Activated T-helper 9 cell treated with anti-CD3 and anti-CD28 coated beads, Interleukin-2, amount 50 U/mL, for 16 hours (primary cell): ENCODE results near the gene KCNAB1.
"Not testable (repeated sequence)": the region's sequence is repeated elsewhere in the genome, so short reads cannot be mapped to it uniquely, and the experiment has no call there.

Experiments
- DNase-seq: peaks from one replicate; pipeline ENCODE4 v3.0.0-alpha.2; 2020; ENCODE audit warnings: low read depth

The KCNAB1 gene

DNA sequence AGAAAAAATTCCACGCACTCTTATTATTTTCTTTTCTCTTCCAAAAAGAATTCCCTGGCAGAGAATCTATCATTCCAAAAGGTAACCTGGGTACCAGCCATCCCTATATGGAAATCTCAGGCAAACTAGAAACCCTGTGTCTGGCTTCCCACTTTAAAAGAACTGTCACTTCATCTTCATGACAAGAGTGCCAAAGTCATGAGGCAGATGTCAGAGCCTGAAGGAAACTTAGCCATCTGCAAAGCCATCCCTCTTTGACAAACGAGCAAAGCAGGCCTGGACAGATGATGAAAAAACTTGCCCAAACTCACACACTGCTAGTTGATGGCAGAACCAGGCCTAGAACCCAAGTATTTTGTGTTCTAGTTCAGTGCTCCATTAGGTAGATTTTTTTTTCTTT is 418.7 kb downstream of the KCNAB1 start:
- no peak for DNase-seq

DNA sequence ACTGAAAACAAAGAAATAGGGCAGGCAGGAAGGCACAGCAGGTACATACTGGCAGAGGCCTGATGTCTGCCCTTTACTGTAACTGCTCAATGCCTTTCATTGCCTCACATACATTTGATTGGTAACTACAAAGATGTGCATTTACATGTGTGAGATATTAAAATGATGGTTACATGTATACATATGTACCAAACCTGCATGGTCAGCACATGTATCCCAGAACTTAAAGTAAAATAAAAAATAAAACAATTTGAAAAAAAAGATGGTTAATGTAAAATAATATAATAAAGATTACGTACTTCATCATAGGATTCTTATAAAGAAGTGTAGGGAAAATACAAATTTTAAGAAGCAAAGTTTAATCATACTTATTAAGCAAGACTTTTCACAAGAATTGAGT is 419.4 kb downstream of the KCNAB1 start:
- no peak for DNase-seq

DNA sequence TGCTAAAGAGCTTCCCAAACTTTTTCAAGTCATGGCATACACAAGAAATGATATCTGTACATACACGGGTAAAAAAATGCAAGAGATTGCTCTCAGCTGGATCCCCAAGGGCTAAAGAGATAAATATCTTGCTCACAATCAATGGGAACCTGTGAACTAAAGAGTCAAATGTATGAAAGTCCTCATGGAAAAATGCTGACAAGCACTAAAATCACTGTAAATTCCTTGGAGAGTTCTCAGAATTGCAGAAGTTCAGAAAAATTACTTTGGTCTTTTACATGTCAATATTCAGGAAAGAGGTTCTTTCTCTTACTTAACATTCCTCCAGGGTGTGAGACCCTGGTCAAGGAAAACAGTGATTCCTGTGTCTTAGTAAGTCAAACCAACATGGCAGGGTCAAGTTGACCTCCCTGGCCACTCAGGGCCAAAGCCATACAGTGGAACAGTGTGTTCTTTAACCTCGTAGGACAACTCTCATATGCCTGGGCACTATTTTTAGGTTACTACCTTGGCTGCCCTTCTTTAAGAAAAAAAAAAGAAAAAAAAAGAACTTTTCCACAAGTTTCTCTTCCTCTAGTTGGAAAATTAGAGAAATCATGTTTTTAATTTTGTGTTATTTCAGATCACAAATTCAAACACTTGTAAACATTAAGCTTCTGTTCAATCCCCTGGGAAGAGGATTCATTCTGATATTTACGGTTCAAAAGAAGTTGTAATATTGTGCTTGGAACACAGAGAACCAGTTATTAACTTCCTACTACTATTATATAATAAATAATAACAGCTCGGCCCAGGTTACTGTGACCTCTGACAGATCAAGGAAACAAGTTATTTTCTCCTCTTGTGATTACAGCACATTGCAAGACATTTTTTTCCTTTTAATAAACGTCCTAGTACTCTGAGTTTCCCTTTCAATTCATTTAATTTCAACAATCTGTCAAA is 422.0 kb downstream of the KCNAB1 start:
- no peak for DNase-seq

DNA sequence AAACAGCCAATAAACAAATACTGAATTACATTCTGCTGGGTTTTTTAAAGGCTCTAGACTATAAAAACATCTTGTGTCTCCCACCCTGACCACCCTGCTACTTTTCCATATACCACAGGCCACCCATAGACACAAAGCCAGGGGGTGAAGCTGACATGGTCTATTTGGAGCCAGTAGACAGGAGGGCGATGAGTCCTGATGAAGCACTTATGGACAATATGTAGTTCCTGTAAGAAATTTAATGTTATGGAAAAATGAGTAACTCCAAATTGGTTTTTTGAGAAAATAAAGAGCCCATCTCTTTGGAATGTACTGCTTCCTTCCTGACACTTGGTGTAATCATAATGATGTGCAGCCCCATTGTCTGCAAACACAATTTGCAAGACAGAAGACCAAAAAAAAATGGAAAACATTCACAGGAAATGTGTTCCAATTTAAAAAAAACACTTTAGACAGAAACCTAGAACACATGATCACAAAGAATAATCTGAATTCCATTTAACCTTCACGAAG is 422.7 kb downstream of the KCNAB1 start:
- DNase-seq, result no peak

- no peak for DNase-seq
Measured at GRCh38 chr3:156547637-156548036, 427.3 kb downstream of the KCNAB1 start.

- DNase-seq, result no peak
Measured at GRCh38 chr3:156548041-156548687, 427.8 kb downstream of the KCNAB1 start.

DNA sequence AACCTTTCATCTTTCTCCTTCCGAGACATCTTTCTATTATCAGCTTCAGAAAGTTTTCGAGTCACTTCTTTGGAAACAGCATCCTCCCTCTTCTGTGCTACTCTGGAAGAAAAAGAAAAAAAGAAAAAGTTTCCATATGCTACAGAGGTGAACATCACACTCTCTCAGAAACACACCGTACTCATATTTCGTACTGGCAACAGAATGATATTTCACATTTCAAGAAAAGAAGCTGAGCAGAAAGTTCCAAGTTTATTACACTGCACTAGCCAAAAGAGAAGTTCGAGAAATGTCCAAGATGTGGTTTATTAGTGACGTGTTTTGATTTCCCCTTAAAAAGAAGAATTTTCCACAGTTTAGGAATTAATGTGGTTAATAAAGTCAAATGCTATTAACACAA is 428.5 kb downstream of the KCNAB1 start:
- no peak for DNase-seq

DNA sequence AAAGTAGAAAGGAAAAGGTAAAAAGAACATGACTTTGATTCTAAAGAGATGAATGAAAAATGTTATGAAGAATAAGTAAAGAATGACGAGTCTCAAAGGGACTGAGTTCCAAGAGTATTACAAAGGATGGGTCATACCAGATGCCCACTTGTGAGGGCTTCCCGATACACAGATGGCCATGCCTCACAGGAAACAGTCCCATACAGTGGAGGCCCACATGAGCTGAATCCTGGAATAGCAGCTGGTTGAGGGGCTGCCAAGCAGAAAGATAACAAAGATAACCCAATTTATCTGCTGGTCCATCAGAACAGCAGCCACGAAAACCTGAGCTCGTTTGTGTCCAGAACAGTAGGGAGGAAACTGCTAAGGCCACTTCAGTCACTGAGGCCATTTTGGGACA is 430.9 kb downstream of the KCNAB1 start:
- DNase-seq, result no peak

DNA sequence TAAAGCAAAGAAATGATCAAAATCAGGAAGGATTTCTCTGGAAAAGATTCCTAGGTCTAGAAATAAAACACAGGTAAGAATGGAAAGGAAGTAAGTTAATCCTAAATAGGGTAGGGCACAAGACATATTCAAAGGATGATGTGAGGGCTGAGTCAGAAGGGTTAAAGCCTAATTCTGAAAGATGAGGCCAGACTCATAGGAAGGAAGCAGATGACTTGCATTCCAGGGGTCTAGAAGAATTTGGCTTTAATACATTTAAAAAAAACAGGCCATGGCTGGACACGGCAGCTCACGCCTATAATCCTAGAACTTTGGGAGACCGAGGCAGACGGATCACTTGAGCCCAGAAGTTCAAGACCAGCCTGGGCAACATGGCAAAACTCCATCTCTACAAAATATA is 431.4 kb downstream of the KCNAB1 start:
- DNase-seq, result no peak

DNA sequence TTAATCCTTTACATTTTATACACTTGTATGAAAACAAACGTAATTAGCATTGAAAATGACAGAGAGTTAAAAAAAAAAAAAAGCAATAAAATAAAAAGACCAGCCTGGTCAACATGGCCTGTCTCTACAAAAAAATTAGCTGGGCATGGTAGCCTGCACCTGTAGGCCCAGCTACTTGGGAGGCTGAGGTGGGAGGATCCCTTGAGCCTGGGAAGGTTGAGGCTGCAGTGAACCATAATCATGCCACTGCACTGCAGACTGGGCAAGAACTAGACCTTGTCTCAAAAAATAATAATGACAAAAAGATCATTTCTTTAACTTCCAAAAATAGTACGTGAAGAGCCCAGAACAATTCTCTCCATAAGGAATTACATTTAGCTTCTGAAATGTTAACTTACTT is 432.6 kb downstream of the KCNAB1 start:
- no peak for DNase-seq

- no peak for DNase-seq
Measured at GRCh38 chr3:156553705-156554356, 433.5 kb downstream of the KCNAB1 start.

- DNase-seq, result no peak
Measured at GRCh38 chr3:156554515-156554841, 434.1 kb downstream of the KCNAB1 start.

DNA sequence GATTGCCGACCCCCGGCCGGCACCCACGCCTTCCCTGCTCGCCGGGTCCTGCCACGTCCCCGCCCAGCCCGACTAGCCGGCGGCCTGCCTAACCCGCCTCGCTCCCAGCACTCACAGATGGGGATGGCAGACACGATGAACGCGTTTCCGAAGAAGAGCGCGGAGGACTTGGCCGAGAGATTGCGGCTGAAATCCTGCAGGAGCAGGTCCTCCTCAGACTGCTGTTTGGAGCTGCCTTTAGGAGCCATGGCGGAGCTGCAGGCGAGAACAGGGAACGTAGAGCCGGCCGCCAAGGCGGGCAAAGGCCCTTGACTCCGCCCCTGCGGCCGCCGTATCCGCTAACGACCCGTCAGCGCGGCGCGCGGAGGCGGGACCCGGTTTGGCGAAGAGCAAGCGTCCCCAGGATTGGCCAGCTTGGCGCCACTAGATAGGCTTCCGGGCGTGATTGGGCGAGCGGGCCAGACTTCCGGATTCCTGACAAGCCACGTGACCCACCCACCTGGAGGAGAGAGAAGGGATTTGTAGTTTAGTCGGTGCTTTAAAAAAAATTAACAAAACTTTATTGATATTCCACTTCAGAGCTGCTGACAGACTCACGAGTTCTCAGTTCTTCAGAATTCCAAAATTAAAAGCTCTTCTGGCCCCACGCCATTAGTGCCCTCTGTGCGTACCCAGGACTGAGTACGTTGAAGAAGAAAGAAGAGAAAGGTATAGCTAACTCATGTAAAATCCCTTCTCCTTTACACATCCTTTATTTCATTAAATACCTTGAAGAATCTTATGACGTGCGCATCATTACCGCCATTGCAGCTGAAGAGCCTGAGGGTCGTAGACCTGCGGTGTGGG is 434.7 kb downstream of the KCNAB1 start, which contains the start of gene SSR3:
TSS of gene SSR3 (minus strand) at position 276 of the 846 bp plus-strand sequence. CDS start at position 248, 28 bp downstream.
- DNase-seq, result peak; percentile 99

- no peak for DNase-seq
Measured at GRCh38 chr3:156558389-156558788, 438.0 kb downstream of the KCNAB1 start.

DNA sequence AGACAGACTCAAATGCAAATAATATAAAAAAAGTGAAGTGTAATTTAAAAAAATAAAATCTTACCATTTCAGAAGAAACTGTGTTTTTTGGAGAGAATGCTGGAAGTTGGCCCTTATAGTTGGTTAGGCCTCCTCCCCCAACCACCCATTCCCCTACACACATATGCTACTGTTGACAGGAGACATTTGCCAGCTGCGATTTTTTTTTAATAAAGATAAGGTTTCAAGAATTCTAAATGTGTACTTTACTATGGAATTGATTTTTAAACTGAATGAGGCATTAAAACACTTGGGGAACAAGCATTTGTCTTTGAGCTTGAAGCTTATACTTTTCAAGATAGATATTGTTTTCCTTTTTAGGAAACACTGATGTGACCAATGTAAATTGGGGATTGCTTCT is 438.9 kb downstream of the KCNAB1 start:
- no peak for DNase-seq

- DNase-seq, result no peak
Measured at GRCh38 chr3:156561533-156561932, 441.2 kb downstream of the KCNAB1 start.

DNA sequence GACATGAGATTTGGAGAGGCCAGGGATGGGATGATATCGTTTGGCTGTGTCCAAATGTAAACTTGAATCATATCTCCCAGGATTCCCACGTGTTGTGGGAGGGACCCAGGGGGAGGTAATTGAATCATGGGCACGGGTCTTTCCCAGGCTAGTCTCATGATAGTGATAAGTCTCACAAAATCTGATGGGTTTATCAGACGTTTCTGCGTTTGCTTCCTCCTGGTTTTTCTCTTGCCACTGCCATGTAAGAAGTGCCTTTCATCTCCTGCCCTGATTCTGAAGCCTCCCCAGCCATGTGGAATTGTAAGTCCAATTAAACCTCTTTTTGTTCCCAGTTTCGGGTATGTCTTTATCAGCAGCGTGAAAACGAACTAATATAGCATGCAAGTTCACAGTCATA is 442.1 kb downstream of the KCNAB1 start:
- not testable (repeated sequence) for DNase-seq

DNA sequence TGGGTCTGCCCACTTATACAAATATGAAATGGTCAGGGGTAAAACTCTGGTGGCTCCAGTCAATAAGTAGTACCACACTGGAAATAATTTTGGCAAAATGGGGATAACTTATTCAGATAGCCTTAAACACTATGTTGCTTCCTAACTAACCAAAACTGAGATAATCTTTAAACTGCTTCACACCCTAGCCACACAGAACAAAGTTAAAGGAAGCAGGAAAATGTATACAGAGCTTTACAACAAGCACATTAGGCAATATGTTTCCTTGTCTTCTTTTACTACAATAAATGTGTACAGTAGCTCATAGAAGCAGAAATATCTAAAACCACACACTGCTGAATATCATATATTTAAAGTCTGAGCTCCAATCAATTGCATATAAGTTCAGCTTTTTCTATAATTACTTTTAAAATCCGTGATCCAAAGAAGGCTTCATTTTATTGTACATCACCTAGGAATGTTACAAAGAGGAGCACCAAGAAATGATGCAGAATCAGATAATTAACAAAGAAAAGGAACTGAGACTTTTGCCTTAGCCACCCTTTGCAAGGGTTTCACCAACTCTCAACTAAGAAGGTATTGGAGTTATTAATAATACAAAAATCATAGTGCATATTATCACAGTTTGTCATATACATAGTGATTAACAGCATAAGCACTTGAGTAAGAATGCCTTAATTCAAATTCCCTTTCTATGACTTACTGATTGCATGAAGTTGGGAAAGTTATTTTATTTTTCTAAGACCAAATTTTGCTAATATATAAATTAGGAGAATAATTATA is 443.7 kb downstream of the KCNAB1 start:
- DNase-seq, result no peak

DNA sequence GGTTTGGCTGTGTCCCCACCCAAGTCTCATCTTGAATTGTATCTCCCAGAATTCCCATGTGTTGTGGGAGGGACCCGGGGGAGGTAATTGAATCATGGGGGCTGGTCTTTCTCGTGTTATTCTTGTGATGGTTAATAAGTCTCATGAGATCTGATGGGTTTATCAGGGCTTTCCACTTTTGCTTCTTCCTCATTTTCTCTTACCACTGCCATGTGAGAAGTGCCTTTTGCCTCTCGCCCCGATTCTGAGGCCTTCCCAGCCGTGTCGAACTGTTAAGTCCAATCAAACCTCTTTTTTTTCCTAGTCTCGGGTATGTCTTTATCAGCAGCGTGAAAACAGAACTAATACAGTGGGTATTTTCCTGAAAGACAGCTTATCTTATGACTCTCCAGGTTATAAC is 448.6 kb downstream of the KCNAB1 start:
- not testable (repeated sequence) for DNase-seq

DNA sequence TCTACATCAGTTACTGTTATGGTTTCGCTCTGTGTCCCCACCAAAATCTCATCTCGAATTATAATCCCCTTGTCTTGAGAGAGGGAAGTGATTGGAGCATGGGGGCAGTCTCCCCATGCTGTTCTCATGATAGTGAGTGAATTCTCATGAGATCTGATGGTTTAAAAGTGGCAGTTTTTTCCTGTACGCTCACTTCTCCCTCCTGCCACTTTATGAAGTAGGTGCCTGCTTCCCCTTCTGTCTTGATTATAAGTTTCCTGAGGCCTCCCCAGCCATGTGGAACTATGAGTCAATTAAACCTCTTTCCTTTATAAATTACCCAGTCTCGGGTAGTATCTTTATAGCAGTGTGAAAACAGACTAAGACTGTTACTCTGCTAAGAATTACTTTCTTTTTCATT is 449.5 kb downstream of the KCNAB1 start:
- not testable (repeated sequence) for DNase-seq

DNA sequence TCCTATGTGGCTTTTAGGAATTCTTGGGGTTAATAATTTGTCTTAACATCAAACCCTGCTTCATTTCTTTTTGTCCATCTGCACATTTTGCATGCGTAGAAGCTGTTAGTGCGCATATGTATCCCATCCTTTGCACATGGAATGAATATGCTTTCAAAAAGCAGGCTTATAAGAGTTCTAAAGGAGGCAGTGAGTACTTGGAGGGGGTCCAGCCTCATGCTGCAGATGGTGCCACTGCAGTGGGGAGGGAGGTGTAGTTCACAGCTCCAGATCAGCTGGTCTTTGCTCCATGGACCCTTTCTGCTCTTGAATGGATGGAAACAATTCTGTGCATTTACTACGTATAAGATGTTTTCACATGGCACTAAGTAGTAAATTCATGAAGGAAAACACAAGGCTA is 455.3 kb downstream of the KCNAB1 start:
- no peak for DNase-seq
